Measurements from ENCODE around the gene HRK.
A peak's percentile ranks its signal among the peaks of the same experiment; 100 is the strongest.

The HRK gene

GRCh38 chr12:116876151-116876869 is 4.9 kb downstream of the HRK start:
- Histone ChIP-seq H3K4me3 (no peak overlapping the region), H3K27me3 (peaks cover 0 to 79% of the 10 kb centered on the region in 2 donors), H3K9me3 (peaks cover 0 to 10% (median 8%) of the 10 kb centered on the region in 3 donors), H3K36me3 (no peaks in the 10 kb centered on the region), H3K4me1 (peaks cover under 1 to 32% (median 25%) of the 10 kb centered on the region in 4 donors), H3K27ac (no peak overlapping the region)
- TF ChIP-seq CTCF (IDR thresholded peaks at IDR 0.05): no peak
- no peak for DNase-seq
- intact Hi-C loops (cut with DNase I; ENCODE audit: low total_unique reads): no loop called here

DNA sequence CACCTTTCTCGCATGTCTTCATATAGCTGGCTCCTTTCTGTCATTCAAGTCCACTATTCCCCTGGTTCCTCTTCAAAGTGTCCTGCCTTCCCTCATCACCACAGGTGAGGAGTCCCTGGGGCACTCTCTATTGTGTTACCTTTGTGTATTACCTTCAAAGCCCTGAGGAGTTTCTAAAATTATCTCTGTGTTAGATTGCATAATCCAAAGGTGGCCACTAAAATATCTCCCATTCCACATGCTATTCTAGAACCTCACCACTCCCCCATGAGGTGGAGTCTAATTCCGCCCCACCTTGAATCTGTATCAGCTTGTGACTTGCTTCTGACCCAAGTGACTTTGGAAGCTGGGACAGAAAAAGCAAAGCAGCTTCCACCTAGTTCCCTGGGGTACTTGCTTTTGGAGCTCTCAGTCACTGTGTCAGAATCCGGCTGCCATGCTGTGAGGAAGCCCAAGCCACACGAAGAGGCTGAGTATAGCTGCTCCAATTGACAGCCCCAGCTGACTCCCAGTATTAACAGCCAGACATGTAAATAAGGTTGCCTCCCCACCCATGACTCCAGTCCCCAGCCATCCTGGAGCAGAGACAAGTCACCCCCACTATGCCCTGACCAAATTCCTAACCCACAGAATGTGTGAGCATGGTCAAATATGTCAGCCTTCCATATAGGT is 6.8 kb downstream of the HRK start:
- intact Hi-C loops (cut with DNase I; ENCODE audit: low total_unique reads): no loop called here
- TF ChIP-seq CTCF (IDR thresholded peaks at IDR 0.05): no peak

DNA sequence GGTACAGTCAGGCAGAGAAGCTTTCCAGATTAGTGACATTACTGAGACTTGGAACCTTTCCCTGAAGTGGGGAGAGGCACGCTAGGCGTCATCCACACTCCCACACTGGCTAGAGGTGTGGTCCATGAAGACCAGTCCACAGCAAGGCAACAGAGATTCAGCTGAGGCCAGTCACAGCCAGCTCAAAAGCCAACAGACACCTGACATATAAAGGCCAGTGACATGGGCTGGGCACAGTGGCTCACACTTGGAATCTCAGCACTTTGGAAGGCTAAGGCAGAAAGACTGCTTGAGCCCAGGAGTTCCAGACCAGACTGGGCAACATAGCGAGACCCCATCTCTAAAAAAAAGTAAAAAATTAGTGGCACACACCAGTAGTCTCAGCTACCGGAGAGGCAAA is 10.9 kb downstream of the HRK start:
- Histone ChIP-seq H3K27ac (no peak overlapping the region), H3K9me3 (peaks cover 0 to 10% (median 8%) of the 10 kb centered on the region in 3 donors), H3K27me3 (peaks cover 0 to 21% of the 10 kb centered on the region in 2 donors), H3K4me1 (peaks cover 0 to 3% (median 0%) of the 10 kb centered on the region in 4 donors), H3K4me3 (no peak overlapping the region), H3K36me3 (no peaks in the 10 kb centered on the region)
- intact Hi-C loops (cut with DNase I; ENCODE audit: low total_unique reads): no loop called here
- no peak for TF ChIP-seq CTCF (IDR thresholded peaks at IDR 0.05)
- DNase-seq: no peak

More for the DNA sequence above, 6.8 kb downstream of the HRK start:
- H3K9me3 ChIP-seq: peaks cover 0 to 10% (median 8%) of the 10 kb centered on the region in 3 donors
- H3K36me3 ChIP-seq: no peaks in the 10 kb centered on the region
- no peak overlapping the region for H3K4me3 ChIP-seq
- peaks cover 0 to 62% of the 10 kb centered on the region in 2 donors for H3K27me3 ChIP-seq
- no peak overlapping the region for H3K27ac ChIP-seq
- peaks cover 0 to 13% (median 11%) of the 10 kb centered on the region in 4 donors for H3K4me1 ChIP-seq
- no peak for DNase-seq

DNA sequence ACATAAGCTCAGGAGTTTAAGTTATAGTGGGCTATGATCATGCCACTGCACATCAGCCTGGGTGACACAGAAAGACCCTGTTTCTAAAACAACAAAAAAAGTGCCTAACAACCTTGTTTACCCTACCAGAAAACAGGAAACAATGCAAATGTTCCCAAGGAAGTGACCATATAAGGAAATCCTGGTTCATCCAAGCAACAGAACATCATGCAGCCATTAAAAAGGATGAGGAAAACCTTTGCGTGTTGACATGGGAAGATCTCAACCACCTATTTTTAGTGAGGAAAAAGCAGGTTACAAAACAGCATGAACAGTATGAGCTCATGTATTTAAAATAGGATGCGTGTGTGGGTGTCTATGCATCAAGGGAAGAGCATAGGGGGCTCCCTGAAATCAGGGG is 13.7 kb downstream of the HRK start:
- TF ChIP-seq CTCF (IDR thresholded peaks at IDR 0.05): no peak

GRCh38 chr12:116864371-116865160 is 16.7 kb downstream of the HRK start:
- H3K27me3 ChIP-seq: no peaks in the 10 kb centered on the region
- TF ChIP-seq CTCF (IDR thresholded peaks at IDR 0.05): no peak
- no peak overlapping the region for H3K4me3 ChIP-seq
- H3K36me3 ChIP-seq: no peaks in the 10 kb centered on the region
- H3K27ac ChIP-seq: peak overlapping the region; percentile 25 to 31
- H3K4me1 ChIP-seq: peaks cover 0 to 37% (median 24%) of the 10 kb centered on the region in 4 donors
- DNase-seq: peak in 1 of 2 donors; percentile 73
- intact Hi-C loops (cut with DNase I; ENCODE audit: low total_unique reads): loop anchor here (10.0 kb wide), 1 partner anchor 130 kb away; the partner anchor contains the start of genes RNFT2 and SPRING1
- no peaks in the 10 kb centered on the region for H3K9me3 ChIP-seq

More for the DNA sequence above, 13.7 kb downstream of the HRK start:
- intact Hi-C loops (cut with DNase I; ENCODE audit: low total_unique reads): loop anchor here (10.0 kb wide), 1 partner anchor 133 kb away; the partner anchor contains the start of genes RNFT2 and SPRING1
- Histone ChIP-seq H3K4me3 (no peak overlapping the region), H3K36me3 (no peaks in the 10 kb centered on the region), H3K9me3 (no peaks in the 10 kb centered on the region), H3K4me1 (peaks cover 0 to 15% (median 7%) of the 10 kb centered on the region in 4 donors), H3K27ac (no peak overlapping the region), H3K27me3 (peaks cover 0 to 3% of the 10 kb centered on the region in 2 donors)
- no peak for DNase-seq

All from tibial artery (tissue), 4 donors.